ENCODE measurements around the gene NMT1.

The NMT1 gene

GRCh38 chr17:45106582-45106981 lies 45.5 kb downstream of the NMT1 start:
- DNase-seq: no peak

- DNase-seq: no peak
These were observed 46.3 kb downstream of the NMT1 start for GRCh38 chr17:45107293-45108010.

GRCh38 chr17:45108051-45108450 lies 46.9 kb downstream of the NMT1 start:
- DNase-seq: no peak

GRCh38 chr17:45108595-45109521 lies 47.7 kb downstream of the NMT1 start:
- DNase-seq: no peak

GRCh38 chr17:45110676-45111611 lies 49.8 kb downstream of the NMT1 start:
- DNase-seq: no peak

- DNase-seq: no peak
These were observed 50.7 kb downstream of the NMT1 start for GRCh38 chr17:45111850-45112249.

GRCh38 chr17:45112559-45113423 lies 51.7 kb downstream of the NMT1 start:
- DNase-seq: no peak

- DNase-seq: no peak
These were observed 52.3 kb downstream of the NMT1 start for GRCh38 chr17:45113424-45113754.

GRCh38 chr17:45114117-45114932 lies 53.2 kb downstream of the NMT1 start:
- DNase-seq: no peak

GRCh38 chr17:45115015-45115625 lies 54.0 kb downstream of the NMT1 start:
- DNase-seq: no peak

- no peak for DNase-seq
These were observed 54.8 kb downstream of the NMT1 start for GRCh38 chr17:45115871-45116270.

GRCh38 chr17:45116434-45117016 lies 55.4 kb downstream of the NMT1 start:
- no peak for DNase-seq

- DNase-seq: no peak
These were observed 56.2 kb downstream of the NMT1 start for GRCh38 chr17:45117334-45117733.

- DNase-seq: no peak
These were observed 56.9 kb downstream of the NMT1 start for GRCh38 chr17:45117848-45118646.

GRCh38 chr17:45118691-45119090 lies 57.6 kb downstream of the NMT1 start:
- no peak for DNase-seq

- no peak for DNase-seq
These were observed 58.8 kb downstream of the NMT1 start for GRCh38 chr17:45119964-45120363.

GRCh38 chr17:45120558-45120957 lies 59.4 kb downstream of the NMT1 start:
- DNase-seq: no peak

- no peak for DNase-seq
These were observed 59.9 kb downstream of the NMT1 start for GRCh38 chr17:45121055-45121454.

- no peak for DNase-seq
These were observed 62.1 kb downstream of the NMT1 start for GRCh38 chr17:45123076-45123770.
